Pancreas (tissue), 10 donors: ENCODE data around the gene TEX12. TPM values are rescaled to one million over a fixed set of nuclear protein-coding genes. Genes with fewer than 3 reads are reported as not detected.
A peak's percentile ranks its signal among the peaks of the same experiment; 100 is the strongest.
"Not testable (repeated sequence)": the region's sequence is repeated elsewhere in the genome, so short reads cannot be mapped to it uniquely, and the experiment has no call there.

Experiments
- ATAC-seq, 4 donors: fragments of 200-7000 bp; cut with Tn5 transposase; one replicate each; pipeline versions ENCODE4 v1.8.0 to v1.9.1; 2020; ENCODE audit warnings: mild to moderate bottlenecking in 4 of 4, moderate library complexity in 4 of 4
- DNase-seq, 6 donors: peaks; one replicate each; pipeline ENCODE4 v3.0.0-alpha.2; 2020
- FAIRE-seq: peaks from 2 replicates; lab custom pipeline; 2012; peaks lifted over from hg19 to GRCh38; lab: Jason Lieb, UNC
- H3K27ac ChIP-seq, 4 donors: fragments of 200-600 bp; sonication (generic); 1 replicate in 3 of 4; 2 replicates in 1 of 4; pipeline versions ENCODE4 v1.5.0 to v1.8.0; 2020
- H3K27me3 ChIP-seq, 4 donors: fragments of 200-600 bp; one replicate each; pipeline ENCODE4 v1.8.0; 2021
- H3K36me3 ChIP-seq, 3 donors: fragments of 200-600 bp; sonication (generic) in 1 of 3; one replicate each; pipeline versions ENCODE4 v1.5.0 to v1.8.0; 2020 to 2021
- H3K4me1 ChIP-seq, 3 donors: fragments of 200-600 bp; one replicate each; pipeline ENCODE4 v1.8.0; 2021
- H3K4me3 ChIP-seq, 4 donors: fragments of 200-600 bp; sonication (generic) in 2 of 4; one replicate each; pipeline versions ENCODE4 v1.5.0 to v1.8.0; 2020 to 2021
- H3K9me3 ChIP-seq, 4 donors: fragments of 200-600 bp; one replicate each; pipeline ENCODE4 v1.8.0; 2021
- CTCF ChIP-seq, 4 donors: fragments of 200-600 bp; sonication (generic) in 3 of 4; IDR thresholded peaks; one replicate each; pipeline versions ENCODE4 v1.5.0 to v1.8.0; 2021; ENCODE audit warnings: antibody characterized with exemption in 4 of 4
- WGBS, 2 donors: extraction: QIAGEN DNeasy Blood & Tissue Kit; methylation state at CpG; one replicate each; pipeline ENCODE4 v1.1.7; 2013; 5-methylcytosine and 5-hydroxymethylcytosine counted together
- intact Hi-C, 3 donors: fragments of 100-400 bp; cut with DNase I; formaldehyde crosslinking; loops; one replicate each; pipeline versions ENCODE4 v1.11.1 to v1.14.2; 2022
- polyA plus RNA-seq, 2 donors: library from polyadenylated mRNA; stranded (reverse); fragments of 200-250 nt; gene quantifications; one replicate each; pipeline ENCODE4 v1.2.3, GENCODE V29; 2013
- total RNA-seq, 6 donors: library from RNA; stranded (reverse); fragmentation: NEBNext Ultra II Directional in 4 of 6; extraction: Animal tissue kit (Norgen Biotek cat#: 25700) in 4 of 6; gene quantifications; one replicate each; pipeline versions ENCODE4 v1.2.1 to v1.2.4, GENCODE V29; 2021 to 2023
- donor health status: healthy with polysubstance abuse.
- donor health status: DM: no; HTN: no; CAD: no; lungs with moderate emphysema.
- donor health status: DM: no; HTN: no; CAD: no.
- donor health status: control.
- donor health status: control.
- donor health status: Bipolar disorder and iron deficiency.
- donor health status: DM: yes; HTN: yes; CAD: no.
- donor health status: DM: no; HTN: no; CAD: no.
- donor health status: DM: no; HTN: no; CAD: no.
- donor health status: DM: yes; HTN: yes; CAD: no.

Gene TEX12
- total and polyA plus RNA-seq, 8 donors = 0.19 TPM; not detected in 7

- DNase-seq (no peak), ATAC-seq (peak in 1 of 4 donors; percentile 44), FAIRE-seq (no peak)
- WGBS, 2 donors = 36 to 38% methylated on average over 2 of the region's 2 CpGs
- Histone ChIP-seq H3K9me3 (no peaks in the 10 kb centered on the region), H3K4me1 (no peaks in the 10 kb centered on the region), H3K36me3 (no peaks in the 10 kb centered on the region), H3K4me3 (no peak overlapping the region), H3K27ac (no peak overlapping the region), H3K27me3 (no peaks in the 10 kb centered on the region)
- intact Hi-C loops = no loop called here
- no peak for TF ChIP-seq CTCF (IDR thresholded peaks at IDR 0.05)
These were observed 28.8 kb downstream of the TEX12 start for GRCh38 chr11:112195951-112196351.

GRCh38 chr11:112196519-112197087 lies 29.4 kb downstream of the TEX12 start:
- FAIRE-seq (no peak), ATAC-seq (no peak), DNase-seq (no peak)
- Histone ChIP-seq H3K4me3 (no peak overlapping the region), H3K4me1 (no peaks in the 10 kb centered on the region), H3K27ac (no peak overlapping the region), H3K27me3 (no peaks in the 10 kb centered on the region), H3K36me3 (no peaks in the 10 kb centered on the region), H3K9me3 (no peaks in the 10 kb centered on the region)
- no peak for TF ChIP-seq CTCF (IDR thresholded peaks at IDR 0.05)
- 64 to 67% methylated on average over 2 of the region's 2 CpGs for WGBS, 2 donors
- intact Hi-C loops = no loop called here

- H3K27ac ChIP-seq, DNase-seq, H3K9me3 ChIP-seq, H3K36me3 ChIP-seq, H3K4me1 ChIP-seq, H3K27me3 ChIP-seq, ATAC-seq, intact Hi-C loops, FAIRE-seq, H3K4me3 ChIP-seq: not testable (repeated sequence)
- WGBS, 2 donors = 68 to 74% methylated on average over 4 of the region's 4 CpGs
These were observed 31.9 kb downstream of the TEX12 start for GRCh38 chr11:112199101-112199500.

GRCh38 chr11:112200252-112200651 lies 33.1 kb downstream of the TEX12 start:
- WGBS, 2 donors = 40 to 42% methylated on average over 2 of the region's 2 CpGs
- FAIRE-seq (no peak), ATAC-seq (no peak)

GRCh38 chr11:112206071-112206470 lies 38.9 kb downstream of the TEX12 start:
- Histone ChIP-seq H3K4me3 (no peak overlapping the region), H3K36me3 (no peaks in the 10 kb centered on the region), H3K27me3 (no peaks in the 10 kb centered on the region), H3K27ac (no peak overlapping the region), H3K9me3 (no peaks in the 10 kb centered on the region), H3K4me1 (no peaks in the 10 kb centered on the region)
- DNase-seq = no peak
- ATAC-seq = no peak
- WGBS, 2 donors = 91 to 93% methylated on average over 23 of the region's 23 CpGs
- no peak for TF ChIP-seq CTCF (IDR thresholded peaks at IDR 0.05)
- FAIRE-seq = no peak
- intact Hi-C loops = no loop called here

More at GRCh38 chr11:112200252-112200651, 33.1 kb downstream of the TEX12 start:
- no peaks in the 10 kb centered on the region for H3K27me3 ChIP-seq
- H3K9me3 ChIP-seq = no peaks in the 10 kb centered on the region
- no peaks in the 10 kb centered on the region for H3K4me1 ChIP-seq
- H3K36me3 ChIP-seq = no peaks in the 10 kb centered on the region
- TF ChIP-seq CTCF (IDR thresholded peaks at IDR 0.05) = no peak
- no peak overlapping the region for H3K4me3 ChIP-seq
- no peak overlapping the region for H3K27ac ChIP-seq
- intact Hi-C loops = no loop called here
- DNase-seq = no peak
